GM12865 (cell line): ENCODE results near the gene SEPTIN7.
A peak's percentile ranks its signal among the peaks of the same experiment; 100 is the strongest.

Experiments used
- DNase-seq: peaks from one replicate; pipeline ENCODE4 v3.0.0; 2010; ENCODE audit warnings: low read depth
- H3K4me3 ChIP-seq: 2 replicates; pipeline ENCODE4 v1.5.1; 2011; ENCODE audit warnings: mild to moderate bottlenecking, low read depth, low read length, control low read depth
- TF ChIP-seq, protein P1 (sequence below): IDR thresholded peaks from 2 replicates; pipeline ENCODE4 v1.5.1; 2011; ENCODE audit warnings: low read length, control low read depth, low read depth, inconsistent platforms; ENCODE audit not compliant: insufficient read depth; ENCODE audit errors: missing control alignments

The SEPTIN7 gene

DNA sequence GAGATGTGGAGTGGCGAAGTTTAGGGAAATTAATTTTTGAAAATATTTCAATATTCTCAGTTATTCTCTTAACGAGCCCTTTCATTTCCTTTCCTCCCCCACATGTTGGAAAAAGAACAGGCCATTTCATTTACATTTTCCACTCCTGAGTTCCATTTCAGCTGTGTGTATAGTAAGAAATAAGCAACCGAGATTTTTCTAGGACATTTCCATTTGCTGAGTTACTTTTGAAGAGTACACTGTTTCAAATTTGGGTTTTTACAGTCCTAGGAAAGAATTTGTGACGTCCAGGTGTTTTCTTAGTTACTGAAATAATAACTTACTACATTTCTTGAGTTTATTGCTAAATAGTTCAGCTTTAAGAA, 1.2 kb downstream of the SEPTIN7 start:
- no peak for DNase-seq
- TF ChIP-seq, protein P1, sequence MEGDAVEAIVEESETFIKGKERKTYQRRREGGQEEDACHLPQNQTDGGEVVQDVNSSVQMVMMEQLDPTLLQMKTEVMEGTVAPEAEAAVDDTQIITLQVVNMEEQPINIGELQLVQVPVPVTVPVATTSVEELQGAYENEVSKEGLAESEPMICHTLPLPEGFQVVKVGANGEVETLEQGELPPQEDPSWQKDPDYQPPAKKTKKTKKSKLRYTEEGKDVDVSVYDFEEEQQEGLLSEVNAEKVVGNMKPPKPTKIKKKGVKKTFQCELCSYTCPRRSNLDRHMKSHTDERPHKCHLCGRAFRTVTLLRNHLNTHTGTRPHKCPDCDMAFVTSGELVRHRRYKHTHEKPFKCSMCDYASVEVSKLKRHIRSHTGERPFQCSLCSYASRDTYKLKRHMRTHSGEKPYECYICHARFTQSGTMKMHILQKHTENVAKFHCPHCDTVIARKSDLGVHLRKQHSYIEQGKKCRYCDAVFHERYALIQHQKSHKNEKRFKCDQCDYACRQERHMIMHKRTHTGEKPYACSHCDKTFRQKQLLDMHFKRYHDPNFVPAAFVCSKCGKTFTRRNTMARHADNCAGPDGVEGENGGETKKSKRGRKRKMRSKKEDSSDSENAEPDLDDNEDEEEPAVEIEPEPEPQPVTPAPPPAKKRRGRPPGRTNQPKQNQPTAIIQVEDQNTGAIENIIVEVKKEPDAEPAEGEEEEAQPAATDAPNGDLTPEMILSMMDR = no peak

DNA sequence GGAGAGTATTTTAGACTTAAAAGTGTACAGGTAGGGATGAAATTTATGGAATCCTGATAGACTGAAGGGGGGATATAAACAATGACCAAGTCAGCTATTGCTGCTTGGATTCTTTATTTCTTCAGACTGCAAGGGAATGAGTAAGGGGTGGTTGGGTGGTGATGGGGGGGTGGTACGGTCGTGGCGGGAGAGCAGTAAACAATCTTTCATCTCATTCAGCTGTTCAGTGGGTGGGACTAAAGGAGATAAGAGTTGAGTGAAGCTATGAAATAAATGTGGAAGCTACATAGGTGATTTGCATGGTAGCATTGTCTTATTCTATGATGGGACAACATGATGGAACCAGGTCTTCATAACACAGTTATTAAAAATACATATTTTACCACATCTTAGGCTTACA, 1.8 kb downstream of the SEPTIN7 start:
- TF ChIP-seq, protein P1 = no peak
- peak overlapping the region; percentile 98 for H3K4me3 ChIP-seq
- DNase-seq = peak; percentile 15

More for the DNA sequence above, 1.2 kb downstream of the SEPTIN7 start:
- H3K4me3 ChIP-seq = peak overlapping the region; percentile 98

DNA sequence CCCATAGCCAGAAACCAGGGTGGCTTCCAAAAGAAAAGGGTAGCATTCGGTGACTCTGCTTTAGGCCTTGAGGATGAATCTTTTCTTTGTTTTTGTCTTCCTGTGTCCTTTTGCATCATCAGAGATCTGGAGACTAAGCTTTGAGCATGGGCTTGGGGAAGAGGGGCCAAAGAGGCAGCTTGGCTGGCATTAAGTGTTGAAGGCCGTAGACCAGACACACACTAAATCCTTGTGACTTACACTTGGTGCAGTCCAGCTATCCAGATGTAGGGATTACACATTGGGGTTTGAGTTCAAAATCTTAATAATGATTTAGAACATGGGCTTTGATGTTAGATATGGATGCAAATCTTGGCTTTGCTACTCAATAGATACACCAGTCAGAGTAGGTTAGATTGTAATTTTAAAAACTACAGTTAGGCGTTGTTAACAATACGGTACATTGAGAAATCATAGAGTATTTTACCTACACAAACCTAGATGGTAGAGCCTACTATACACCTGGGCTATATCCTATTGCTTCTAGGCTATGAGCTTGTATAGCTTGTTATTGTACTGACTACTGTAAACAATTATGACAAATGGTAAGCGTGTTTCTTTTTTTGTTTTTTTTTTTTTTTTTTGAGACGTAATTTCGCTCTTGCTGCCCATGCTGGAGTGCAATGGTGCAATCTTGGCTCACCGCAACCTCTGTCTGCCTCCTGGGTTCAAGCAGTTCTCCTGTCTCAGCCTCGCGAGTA, 3.5 kb downstream of the SEPTIN7 start:
- DNase-seq = no peak
- H3K4me3 ChIP-seq = no peak overlapping the region
- TF ChIP-seq, protein P1 = no peak

DNA sequence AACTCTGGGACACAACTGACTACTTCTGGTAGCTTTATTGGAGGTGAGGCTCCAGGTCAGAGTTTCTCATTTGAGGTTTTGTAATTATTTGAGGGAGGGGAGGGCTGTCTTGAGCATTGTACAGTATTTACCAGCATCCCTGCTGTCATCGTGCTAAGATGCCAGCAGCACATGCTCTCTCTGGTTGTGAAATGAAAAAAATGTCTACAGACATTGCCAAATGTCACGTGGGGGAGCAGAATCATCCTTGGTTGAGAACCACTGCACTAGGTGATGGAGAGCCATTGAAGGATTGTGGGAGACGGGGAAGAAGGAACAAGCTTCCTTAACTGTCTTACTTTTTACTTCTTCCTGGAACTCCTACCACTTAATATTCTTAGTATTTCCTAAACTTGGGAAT, 5.0 kb downstream of the SEPTIN7 start:
- TF ChIP-seq, protein P1 = no peak
- no peak for DNase-seq
- no peak overlapping the region for H3K4me3 ChIP-seq

DNA sequence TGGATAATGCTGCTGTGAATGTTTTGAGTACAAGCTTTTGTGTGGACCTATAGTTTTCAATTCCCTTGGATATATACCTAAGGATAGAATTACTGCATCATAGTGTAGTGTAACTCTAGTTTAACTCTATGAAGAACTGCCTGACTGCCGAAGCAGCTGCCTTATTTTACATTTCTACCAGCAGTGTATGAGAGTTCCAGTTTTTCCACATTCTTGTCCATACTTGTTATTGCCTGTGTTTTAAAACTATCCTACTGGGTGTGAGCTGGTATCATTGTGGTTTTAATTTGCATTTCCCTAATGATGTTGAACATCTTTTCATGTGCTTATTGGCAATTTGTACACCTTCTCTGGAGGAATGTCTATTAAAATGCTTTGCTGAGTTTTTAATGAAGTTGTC, 15.7 kb downstream of the SEPTIN7 start:
- TF ChIP-seq, protein P1 = no peak
- H3K4me3 ChIP-seq = no peak overlapping the region
- DNase-seq = no peak

DNA sequence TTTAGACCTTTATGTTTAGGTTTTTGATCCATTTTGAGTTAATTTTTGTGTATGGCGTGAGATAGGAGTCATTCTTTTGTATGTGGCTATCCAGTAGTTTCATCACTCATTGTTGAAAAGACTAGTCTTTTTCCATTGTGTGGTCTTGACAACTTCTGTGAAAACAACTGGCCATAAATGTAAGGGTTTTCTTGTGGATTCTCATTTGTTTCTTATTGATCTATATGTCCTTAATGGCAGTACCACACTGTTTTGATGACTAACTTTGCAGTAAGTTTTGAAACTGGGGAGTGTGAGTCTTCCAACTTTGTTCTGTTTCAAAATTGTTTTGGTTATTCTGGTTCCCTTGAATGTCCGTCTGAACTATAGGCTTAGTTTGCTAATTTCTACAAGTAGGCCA, 16.3 kb downstream of the SEPTIN7 start:
- TF ChIP-seq, protein P1 = no peak
- no peak for DNase-seq
- no peak overlapping the region for H3K4me3 ChIP-seq

DNA sequence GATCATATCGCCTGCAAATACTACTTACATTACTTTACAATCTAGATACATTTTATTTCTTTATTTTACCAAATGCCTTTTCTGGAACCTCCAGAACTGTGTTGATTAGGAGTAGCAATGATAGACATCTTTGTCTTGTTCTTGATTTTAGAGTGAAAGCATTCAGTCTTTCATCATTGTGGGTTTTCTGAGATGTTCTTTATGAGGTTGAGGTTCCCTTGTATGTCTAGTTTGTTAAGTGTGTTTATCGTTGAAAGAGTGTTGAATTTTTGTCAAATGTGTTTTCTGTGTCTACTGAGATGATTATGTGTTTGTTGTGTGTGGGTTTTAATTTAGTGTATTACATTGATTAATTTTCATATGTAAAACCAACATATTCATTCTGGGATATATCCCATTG, 17.1 kb downstream of the SEPTIN7 start:
- no peak for DNase-seq
- TF ChIP-seq, protein P1 = no peak
- H3K4me3 ChIP-seq = no peak overlapping the region
